Nephron (organoid): ENCODE data around the gene SIDT1.

ENCODE experiments used
- H3K27ac Mint-ChIP-seq, 3 experiments: 2 replicates each; pipeline ENCODE4 v1.8.0; 2020; ENCODE audit warnings: mixed read lengths in 3 of 3, mild to moderate bottlenecking in 2 of 3, moderate library complexity in 1 of 3
- H3K27me3 Mint-ChIP-seq: 2 replicates; pipeline ENCODE4 v1.8.0; 2021; ENCODE audit warnings: low read depth, mild to moderate bottlenecking, moderate library complexity, mixed read lengths
- H3K36me3 Mint-ChIP-seq: 2 replicates; pipeline ENCODE4 v1.8.0; 2020; ENCODE audit warnings: low read depth, mixed read lengths
- H3K4me1 Mint-ChIP-seq: 2 replicates; pipeline ENCODE4 v1.8.0; 2020; ENCODE audit warnings: mixed read lengths
- H3K4me3 Mint-ChIP-seq, 3 experiments: 2 replicates each; pipeline ENCODE4 v1.8.0; 2020; ENCODE audit warnings: mild to moderate bottlenecking in 3 of 3, mixed read lengths in 3 of 3, moderate library complexity in 2 of 3
- H3K9me3 Mint-ChIP-seq: 2 replicates; pipeline ENCODE4 v1.8.0; 2020; ENCODE audit warnings: mixed read lengths
- CTCF ChIP-seq, 3 experiments: fragments of 200-600 bp; sonication (generic); IDR thresholded peaks; one replicate each; pipeline ENCODE4 v1.5.0; 2021; ENCODE audit warnings: antibody characterized with exemption in 3 of 3; ENCODE audit not compliant: unreplicated experiment in 3 of 3

The SIDT1 gene

DNA sequence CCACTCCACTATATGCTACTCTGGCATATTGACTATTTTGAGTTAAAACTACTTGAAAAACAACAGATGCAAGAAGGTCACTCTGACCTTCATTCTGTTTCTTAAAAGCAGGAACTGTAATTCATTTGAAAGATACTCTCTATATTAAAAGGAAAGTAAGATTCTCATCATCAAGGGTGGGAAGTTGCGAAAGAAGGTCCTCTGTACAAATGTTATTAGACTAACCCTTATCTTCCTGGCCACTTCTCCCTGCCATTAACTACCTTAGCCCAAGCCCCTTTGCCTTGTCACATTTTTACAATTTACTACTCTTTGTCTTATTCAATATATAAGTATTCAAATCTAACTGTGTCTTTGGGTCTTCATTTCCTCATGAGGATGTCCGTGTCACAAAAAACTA is 16.1 kb downstream of the SIDT1 start:
- no peaks in the 10 kb centered on the region for H3K27me3 Mint-ChIP-seq
- no peaks in the 10 kb centered on the region for H3K36me3 Mint-ChIP-seq
- no peak overlapping the region for H3K4me3 Mint-ChIP-seq
- no peak for TF ChIP-seq CTCF (IDR thresholded peaks at IDR 0.05; ENCODE audit: unreplicated experiment in 3 of 3)
- no peaks in the 10 kb centered on the region for H3K4me1 Mint-ChIP-seq
- H3K27ac Mint-ChIP-seq, result no peak overlapping the region
- peaks cover 7% of the 10 kb centered on the region for H3K9me3 Mint-ChIP-seq

DNA sequence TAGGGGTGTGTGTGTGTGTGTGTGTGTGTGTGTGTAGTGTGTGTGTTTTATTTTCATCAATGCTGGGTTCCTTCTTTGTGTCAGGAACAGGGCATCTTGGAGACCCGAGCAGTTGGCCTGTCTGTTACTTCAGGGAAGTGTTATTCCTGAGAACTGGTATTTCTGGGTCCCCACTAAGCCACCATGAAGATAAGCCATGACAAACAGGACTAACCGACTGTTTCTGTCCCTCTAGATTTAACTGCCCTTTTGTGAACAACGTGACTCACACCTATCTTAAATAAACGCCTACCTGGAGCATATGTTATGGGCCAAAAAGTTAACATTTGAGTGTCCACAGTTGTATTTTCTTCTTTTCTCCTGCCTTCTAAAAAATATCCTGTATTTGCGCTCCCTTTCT is 19.5 kb downstream of the SIDT1 start:
- no peak overlapping the region for H3K4me3 Mint-ChIP-seq
- H3K9me3 Mint-ChIP-seq, result peaks cover 5% of the 10 kb centered on the region
- TF ChIP-seq CTCF (IDR thresholded peaks at IDR 0.05; ENCODE audit: unreplicated experiment in 3 of 3), result no peak
- H3K27me3 Mint-ChIP-seq, result peaks cover 3% of the 10 kb centered on the region
- no peak overlapping the region for H3K27ac Mint-ChIP-seq
- H3K36me3 Mint-ChIP-seq, result no peaks in the 10 kb centered on the region
- no peaks in the 10 kb centered on the region for H3K4me1 Mint-ChIP-seq

GRCh38 chr3:113552851-113553250 is 20.5 kb downstream of the SIDT1 start:
- TF ChIP-seq CTCF (IDR thresholded peaks at IDR 0.05; ENCODE audit: unreplicated experiment in 3 of 3), result no peak
- Mint-ChIP-seq H3K4me3 (no peak overlapping the region), H3K27me3 (peaks cover 3% of the 10 kb centered on the region), H3K4me1 (no peaks in the 10 kb centered on the region), H3K9me3 (peaks cover 5% of the 10 kb centered on the region), H3K36me3 (no peaks in the 10 kb centered on the region), H3K27ac (no peak overlapping the region)

DNA sequence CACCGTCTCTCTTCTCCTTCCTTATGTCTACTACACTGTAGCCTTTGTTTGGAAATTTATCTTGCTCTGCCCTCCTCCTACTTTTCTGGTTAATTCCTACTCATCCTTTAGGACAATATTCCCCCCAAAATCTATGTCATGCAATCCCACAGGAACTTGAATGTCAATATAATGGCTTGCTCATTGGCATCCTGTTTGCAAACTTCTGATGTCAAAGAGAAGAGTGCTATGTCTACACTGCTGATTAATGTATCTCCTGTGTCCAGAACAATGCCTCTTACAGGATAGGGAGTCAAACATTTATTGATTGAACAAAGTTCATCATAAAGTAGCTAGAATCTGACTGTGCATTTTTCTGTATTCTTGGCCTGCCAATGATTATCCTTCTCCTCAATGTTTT is 22.8 kb downstream of the SIDT1 start:
- Mint-ChIP-seq H3K4me3 (no peak overlapping the region), H3K27ac (no peak overlapping the region), H3K36me3 (no peaks in the 10 kb centered on the region), H3K27me3 (peaks cover 3% of the 10 kb centered on the region), H3K9me3 (no peaks in the 10 kb centered on the region), H3K4me1 (no peaks in the 10 kb centered on the region)
- no peak for TF ChIP-seq CTCF (IDR thresholded peaks at IDR 0.05; ENCODE audit: unreplicated experiment in 3 of 3)

DNA sequence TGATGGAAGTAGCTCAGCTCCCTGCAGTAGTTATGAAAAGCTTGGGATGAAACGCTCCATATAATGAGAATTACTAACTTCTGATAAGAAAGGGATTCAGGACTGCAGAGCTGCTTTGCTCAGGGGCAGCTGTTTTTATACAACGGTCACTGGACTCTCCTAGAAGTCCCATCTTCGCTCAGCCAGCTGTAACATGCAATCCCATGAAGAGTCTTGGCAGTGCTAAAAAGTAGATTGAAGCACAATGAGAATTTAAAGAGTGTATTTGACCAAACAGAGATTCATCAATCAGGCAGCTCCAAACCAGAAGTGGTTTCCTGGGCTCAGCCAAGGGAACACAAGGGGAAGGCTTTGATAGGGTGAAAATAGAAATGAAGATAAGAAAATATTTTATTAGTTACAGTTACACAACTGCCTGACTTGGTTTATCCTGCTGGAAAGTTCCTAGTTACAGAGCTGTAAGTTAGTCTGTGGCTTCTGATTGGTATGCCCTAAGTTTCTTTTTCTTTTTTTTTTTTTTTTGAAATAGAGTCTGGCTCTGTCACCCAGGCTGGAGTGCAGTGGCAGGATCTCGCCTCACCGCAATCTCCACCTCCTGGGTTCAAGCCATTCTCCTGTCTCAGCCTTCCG is 24.1 kb downstream of the SIDT1 start:
- Mint-ChIP-seq H3K9me3 (no peaks in the 10 kb centered on the region), H3K27ac (no peak overlapping the region), H3K27me3 (peaks cover 3% of the 10 kb centered on the region), H3K4me1 (no peaks in the 10 kb centered on the region), H3K4me3 (no peak overlapping the region), H3K36me3 (no peaks in the 10 kb centered on the region)
- TF ChIP-seq CTCF (IDR thresholded peaks at IDR 0.05; ENCODE audit: unreplicated experiment in 3 of 3), result no peak

- H3K36me3 Mint-ChIP-seq, result no peaks in the 10 kb centered on the region
- H3K9me3 Mint-ChIP-seq, result no peaks in the 10 kb centered on the region
- H3K4me1 Mint-ChIP-seq, result no peaks in the 10 kb centered on the region
- no peak for TF ChIP-seq CTCF (IDR thresholded peaks at IDR 0.05; ENCODE audit: unreplicated experiment in 3 of 3)
- peaks cover 3% of the 10 kb centered on the region for H3K27me3 Mint-ChIP-seq
- no peak overlapping the region for H3K4me3 Mint-ChIP-seq
- H3K27ac Mint-ChIP-seq, result no peak overlapping the region
These were observed 24.6 kb downstream of the SIDT1 start for GRCh38 chr3:113556946-113557335.
